Measurements from ENCODE around the gene GLT6D1.

Gene GLT6D1

GRCh38 chr9:135620558-135620957 is 18.8 kb downstream of the GLT6D1 start:
- no peak for DNase-seq

DNA sequence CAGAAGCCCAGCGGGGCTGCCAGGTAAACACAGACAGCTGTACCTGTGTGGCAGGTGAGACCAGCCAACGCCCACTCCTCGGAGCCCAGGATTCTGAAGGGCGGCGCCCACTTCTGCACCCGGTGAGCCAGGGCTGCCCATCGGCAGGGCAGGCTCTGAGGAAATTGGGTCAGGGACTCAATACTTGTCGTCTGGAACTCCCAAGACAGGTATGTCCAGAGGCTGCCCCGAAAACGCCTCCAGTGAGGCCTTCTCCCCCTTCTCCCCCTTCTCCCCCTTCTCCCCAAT is 19.8 kb downstream of the GLT6D1 start:
- no peak for DNase-seq

GRCh38 chr9:135618866-135619598 is 20.3 kb downstream of the GLT6D1 start:
- DNase-seq: no peak

DNA sequence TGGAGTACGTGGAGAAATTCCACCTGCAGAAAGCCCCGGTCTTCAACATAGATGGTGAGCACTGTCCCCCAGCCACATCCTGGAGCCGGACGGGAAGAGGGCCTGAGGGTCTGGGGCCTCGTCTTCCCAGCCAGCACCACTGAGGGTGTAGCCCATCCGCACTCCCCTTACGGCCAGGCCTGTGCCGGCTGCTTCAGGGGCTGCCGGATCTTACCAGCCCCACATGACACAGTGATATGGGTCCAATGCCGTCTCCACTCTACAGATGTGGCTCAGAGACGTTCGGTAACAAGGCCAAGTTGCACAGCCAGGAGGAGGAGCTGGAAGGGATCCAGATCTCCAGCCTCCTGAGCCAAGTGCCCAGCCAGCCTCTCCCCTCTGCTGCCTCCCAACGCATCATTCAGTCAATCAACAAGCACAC is 21.3 kb downstream of the GLT6D1 start:
- DNase-seq: no peak

GRCh38 chr9:135617538-135617900 is 21.8 kb downstream of the GLT6D1 start:
- DNase-seq: no peak

GRCh38 chr9:135616619-135617537 is 22.5 kb downstream of the GLT6D1 start:
- DNase-seq: no peak

DNA sequence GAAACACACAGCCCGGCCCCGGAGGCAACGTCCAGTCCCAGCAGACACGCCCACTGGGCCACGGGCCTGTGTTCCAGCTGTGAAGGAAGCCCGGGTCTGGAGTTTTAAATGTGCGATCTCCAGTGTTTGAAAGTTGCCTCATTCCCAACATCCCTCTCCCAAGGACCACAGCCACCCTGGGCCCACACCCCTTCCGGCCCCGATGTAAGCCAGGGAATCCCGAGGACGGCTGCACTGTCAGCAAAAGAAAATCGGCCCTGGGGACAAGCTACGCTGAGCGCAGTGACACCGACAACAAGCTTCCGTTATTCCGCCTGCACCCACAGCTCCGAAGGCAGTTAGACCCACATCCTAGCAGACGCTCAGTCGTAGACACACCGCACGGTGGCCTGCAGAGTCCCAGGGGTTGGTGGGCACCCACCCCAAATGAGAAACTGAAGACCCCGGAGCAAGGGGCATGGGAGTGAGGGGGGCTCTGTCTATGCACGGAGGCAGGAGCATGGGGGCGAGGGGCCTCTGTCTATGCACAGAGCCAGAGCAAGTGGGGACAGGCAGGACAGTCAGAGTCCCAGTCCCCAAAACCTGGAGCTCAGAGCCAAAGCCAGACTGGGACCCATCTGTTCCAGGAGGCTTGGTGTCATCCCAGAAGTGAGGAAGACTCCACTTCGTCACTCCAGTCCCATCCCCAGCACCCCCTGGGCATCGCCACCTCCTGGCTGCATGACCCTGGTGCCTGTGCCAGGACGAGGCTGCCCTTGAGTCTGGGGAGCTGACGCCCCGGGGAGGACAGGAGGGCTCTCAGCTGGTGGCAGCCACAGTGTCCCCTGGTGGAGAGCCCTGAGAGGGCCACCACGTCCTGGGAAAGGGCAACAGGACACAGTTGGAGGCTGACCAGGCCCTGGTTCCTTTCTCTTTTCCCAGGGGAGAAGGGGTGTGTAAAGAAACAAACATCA is 23.4 kb downstream of the GLT6D1 start:
- no peak for DNase-seq

DNA sequence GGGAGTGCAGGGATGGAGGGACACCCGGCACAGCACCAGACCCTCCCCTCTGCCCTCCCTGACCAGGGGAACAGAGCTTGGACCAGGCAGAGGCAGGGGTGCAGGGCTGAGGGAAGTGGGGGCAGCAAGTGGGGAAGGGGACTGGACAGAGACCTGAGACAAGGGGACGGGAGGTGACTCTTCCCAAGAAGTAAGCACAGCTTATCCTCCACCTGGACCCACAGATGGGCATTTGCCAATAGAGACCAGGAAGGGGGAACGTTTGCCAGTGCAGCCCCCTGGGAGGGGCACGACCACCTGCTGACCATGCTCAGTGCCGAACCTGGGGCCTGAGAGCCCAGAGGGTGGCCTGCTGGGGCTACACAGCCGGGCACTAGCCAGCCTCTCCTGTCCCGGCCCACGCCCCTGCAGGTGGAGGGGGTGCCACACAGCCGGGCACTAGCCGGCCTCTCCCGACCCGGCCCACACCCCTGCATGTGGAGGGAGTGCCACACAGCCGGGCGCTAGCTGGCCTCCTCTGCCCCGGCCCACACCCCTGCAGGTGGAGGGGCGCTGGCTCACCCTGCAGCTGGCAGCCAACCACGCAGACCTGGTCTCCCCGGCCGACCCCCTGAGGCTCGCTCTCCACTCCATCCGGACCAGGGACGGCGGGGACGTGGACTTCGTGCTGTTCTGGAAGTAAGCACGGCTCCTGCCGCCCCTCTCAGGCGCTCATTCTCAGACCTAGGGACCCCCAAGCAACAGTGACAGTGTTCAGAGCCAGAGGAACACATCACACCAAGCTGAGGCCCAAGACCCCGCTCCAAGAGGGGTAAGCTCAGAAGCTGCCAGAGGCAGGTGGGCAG is 24.3 kb downstream of the GLT6D1 start:
- no peak for DNase-seq

- no peak for DNase-seq
Observed at GRCh38 chr9:135613946-135614805, 25.2 kb downstream of the GLT6D1 start.

DNA sequence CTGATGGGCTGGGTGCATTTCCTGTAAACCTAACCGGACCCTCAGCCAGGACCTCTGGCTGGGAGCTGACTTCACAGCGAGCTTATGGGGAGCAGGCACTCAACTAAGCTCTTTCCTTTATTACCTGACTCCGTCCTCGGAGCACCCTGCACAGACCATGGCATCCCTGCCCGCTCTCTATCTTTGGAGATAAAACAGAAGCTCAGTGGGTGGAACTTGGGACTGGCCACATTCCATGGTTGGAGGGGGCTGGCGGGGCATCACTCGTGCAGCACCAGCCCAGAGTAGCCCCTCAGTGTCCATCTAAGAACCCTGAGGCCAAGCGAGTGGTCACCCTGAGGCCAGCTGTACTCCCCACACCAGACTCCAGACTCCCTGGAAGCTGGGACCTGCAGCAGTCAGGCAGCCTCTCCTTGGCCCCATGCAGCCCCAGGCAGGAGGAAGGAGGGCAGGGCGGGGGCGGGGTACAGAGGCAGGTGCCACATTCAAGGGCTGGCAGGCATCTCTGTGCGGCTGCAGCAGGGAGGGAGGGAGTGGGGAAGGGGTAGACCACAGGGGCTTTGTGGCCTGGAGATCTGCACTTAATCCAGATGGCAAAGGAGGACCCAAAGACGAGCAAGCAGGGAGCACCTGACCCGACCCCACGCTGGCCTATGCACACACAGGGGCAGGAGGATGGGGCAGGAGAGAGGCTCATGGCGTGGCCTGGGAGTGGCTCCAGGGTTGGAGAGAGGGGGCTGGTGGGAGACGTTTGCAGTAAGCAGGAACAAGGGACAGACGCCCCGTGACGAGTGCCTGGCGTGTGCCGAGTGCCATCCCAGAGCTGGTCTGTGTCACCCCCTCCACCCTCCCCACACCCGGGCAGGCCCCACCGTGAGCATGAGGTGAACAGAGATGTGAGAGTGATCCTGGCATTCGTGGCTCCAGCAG is 26.1 kb downstream of the GLT6D1 start:
- no peak for DNase-seq

DNA sequence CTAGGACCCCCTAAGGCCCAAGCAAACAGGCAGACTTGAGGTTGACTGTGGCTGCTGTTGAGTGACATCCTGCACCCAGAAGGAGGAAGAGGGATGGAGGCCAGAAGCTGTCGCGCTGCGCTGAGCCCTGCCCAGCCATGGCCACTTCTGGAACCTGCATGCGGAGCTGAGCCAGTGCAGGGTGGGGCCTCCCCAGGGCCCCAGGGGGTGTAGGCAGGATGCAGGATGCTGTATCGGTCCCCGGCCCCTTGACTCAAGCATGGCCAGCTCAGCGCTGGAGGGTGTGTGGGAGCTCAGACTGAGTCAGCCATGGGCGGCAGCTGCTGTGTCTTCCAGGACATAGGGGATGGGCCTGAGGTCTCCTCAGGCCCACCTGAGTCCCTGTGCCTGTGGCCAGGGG is 26.9 kb downstream of the GLT6D1 start:
- no peak for DNase-seq

DNA sequence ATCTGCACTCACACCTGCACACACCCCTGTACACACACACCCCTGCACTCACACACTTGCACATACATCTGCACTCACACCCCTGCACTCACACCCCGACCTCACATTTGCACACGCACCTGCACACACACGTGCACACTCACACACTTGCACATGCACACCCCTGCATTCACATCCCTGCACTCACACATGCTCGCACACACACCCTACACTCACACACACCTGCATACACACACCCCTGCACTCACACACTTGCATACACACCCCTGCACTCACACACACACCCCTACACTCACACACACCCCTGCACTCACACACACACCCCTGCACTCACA is 27.5 kb downstream of the GLT6D1 start:
- no peak for DNase-seq

DNA sequence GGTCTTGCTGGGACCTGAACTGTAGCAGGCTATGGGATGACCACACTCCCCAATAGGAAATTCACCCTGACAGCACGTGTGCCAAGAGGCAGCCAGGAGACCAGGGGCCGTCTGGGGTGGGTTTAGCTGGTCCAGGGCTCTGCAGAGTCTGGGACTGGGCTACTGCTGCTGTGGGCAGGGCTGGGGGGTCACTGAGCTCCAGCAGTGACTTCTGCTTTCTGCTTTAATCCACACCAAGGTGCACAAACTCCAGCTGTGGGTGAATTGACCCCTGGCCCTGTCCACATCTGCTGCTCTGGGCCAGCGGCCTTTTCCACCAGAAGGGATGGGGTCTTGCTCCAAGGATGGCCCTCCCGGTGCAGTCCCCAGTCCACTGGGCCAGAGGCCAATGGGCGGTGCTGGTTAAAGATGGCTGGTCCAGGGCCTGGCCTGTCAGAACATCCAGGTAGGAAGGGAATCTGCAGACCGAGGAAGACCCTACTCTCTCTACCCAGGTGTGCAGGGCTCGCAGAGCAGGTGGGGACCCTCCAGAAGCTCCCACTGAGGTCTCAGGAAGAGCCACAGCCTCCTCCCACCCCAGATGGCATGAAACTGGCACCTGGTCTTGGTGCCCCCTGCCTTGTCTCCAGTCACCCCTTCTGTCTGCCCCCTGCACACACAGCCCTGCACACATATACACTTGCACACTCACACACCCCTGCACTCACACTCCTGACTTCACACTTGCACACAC is 28.0 kb downstream of the GLT6D1 start:
- DNase-seq: no peak

GRCh38 chr9:135610290-135611141 is 28.8 kb downstream of the GLT6D1 start:
- no peak for DNase-seq

GRCh38 chr9:135609366-135609955 is 29.9 kb downstream of the GLT6D1 start:
- no peak for DNase-seq

GRCh38 chr9:135608999-135609317 is 30.4 kb downstream of the GLT6D1 start:
- no peak for DNase-seq

DNA sequence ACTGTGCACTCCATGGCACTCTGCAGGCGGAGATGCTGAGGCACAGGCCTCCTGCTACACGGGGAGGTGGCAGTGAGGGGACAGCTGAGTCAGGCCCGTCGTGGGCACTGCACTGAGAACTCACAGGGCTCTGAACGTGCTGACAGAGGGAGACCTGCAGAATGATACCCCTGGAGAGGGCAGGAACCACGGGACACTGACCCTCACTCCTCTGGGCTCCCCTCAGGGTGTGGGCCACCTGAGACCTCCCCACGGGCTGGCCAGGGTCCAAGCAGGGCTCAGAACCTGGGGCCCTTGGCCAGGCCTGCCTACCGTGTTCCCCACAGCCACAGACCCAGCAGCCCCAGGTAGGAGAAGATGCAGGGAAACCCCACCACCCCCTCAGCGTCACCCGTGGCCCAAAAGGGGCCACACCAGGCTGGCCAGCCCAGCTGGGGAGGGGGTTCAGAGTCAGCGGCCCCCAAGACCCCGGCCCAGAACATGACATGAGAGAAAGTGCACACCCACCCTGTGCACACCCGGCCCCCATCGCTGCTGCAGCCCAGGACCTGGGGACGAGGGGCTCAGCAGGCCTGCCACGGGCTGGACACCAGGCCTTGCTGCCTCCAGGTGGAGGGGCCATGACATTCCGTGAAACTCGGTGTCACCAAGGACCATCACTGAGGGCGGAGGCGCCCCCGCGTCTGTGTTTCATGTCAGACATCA is 30.9 kb downstream of the GLT6D1 start:
- no peak for DNase-seq
